DOHH2 (cell line): Measurements from ENCODE around the gene KCNG2.

Experiments
- CTCF ChIP-seq: fragments of 200-600 bp; sonication (generic); IDR thresholded peaks from one replicate; pipeline ENCODE4 v1.5.1; 2014; ENCODE audit warnings: antibody characterized with exemption, mild to moderate bottlenecking, low read depth, low read length; ENCODE audit not compliant: poor library complexity, severe bottlenecking
- EZH2phosphoT487 ChIP-seq: fragments of 200-600 bp; sonication (generic); IDR thresholded peaks from 2 replicates; pipeline ENCODE4 v1.6.1; 2017; ENCODE audit warnings: borderline replicate concordance, mild to moderate bottlenecking, antibody characterized with exemption, low read length, moderate library complexity, mixed read lengths

GRCh38 chr18:79911344-79912270 lies 113.9 kb downstream of the KCNG2 start:
- no peak for TF ChIP-seq CTCF
- TF ChIP-seq EZH2phosphoT487: no peak
